ENCODE measurements around the gene AFM. TPM values are rescaled to one million over a fixed set of nuclear protein-coding genes. Genes with fewer than 3 reads are reported as not detected.
A peak's percentile ranks its signal among the peaks of the same experiment; 100 is the strongest.

AFM gene
- total and polyA plus RNA-seq, 2 donors from 2014 or later = 30.8 TPM; not detected in 1

GRCh38 chr4:73445383-73446335 lies 35.9 kb upstream of the AFM start:
- Histone ChIP-seq H3K4me3 (ENCODE audit: low read length in 3 of 3) (no peak overlapping the region), H3K27me3 (ENCODE audit: control insufficient read depth, insufficient read depth, low read length) (no peaks in the 10 kb centered on the region), H3K9me3 (ENCODE audit: control insufficient read depth in 2 of 3, insufficient read depth in 1 of 3, low read length in 3 of 3) (no peaks in the 10 kb centered on the region), H3K4me1 (ENCODE audit: control insufficient read depth in 2 of 3, insufficient read depth in 2 of 3, low read depth in 1 of 3, low read length in 3 of 3) (no peaks in the 10 kb centered on the region), H3K9ac (ENCODE audit: low read length in 3 of 3) (no peak overlapping the region), H3K36me3 (ENCODE audit: control insufficient read depth in 2 of 3, insufficient read depth in 3 of 3, low read length in 3 of 3) (no peaks in the 10 kb centered on the region), H3K27ac (ENCODE audit: low read depth in 2 of 2, low read length in 2 of 2) (no peak overlapping the region)
- no peak for TF ChIP-seq CTCF (IDR thresholded peaks at IDR 0.05; ENCODE audit: borderline replicate concordance, extremely low read depth, insufficient read depth)
- DNase-seq (no peak), FAIRE-seq (no peak)
- intact Hi-C loops (cut with DNase I) = no loop called here

GRCh38 chr4:73446336-73446938 lies 35.1 kb upstream of the AFM start:
- intact Hi-C loops (cut with DNase I) = no loop called here
- peak in 2 of 5 donors; percentile 29 to 51 for DNase-seq
- no peak overlapping the region for H3K9ac ChIP-seq (ENCODE audit: low read length in 3 of 3)
- H3K4me1 ChIP-seq (ENCODE audit: control insufficient read depth in 2 of 3, insufficient read depth in 2 of 3, low read depth in 1 of 3, low read length in 3 of 3) = no peaks in the 10 kb centered on the region
- H3K27ac ChIP-seq (ENCODE audit: low read depth in 2 of 2, low read length in 2 of 2) = no peak overlapping the region
- FAIRE-seq = peak; percentile 89
- no peaks in the 10 kb centered on the region for H3K27me3 ChIP-seq (ENCODE audit: control insufficient read depth, insufficient read depth, low read length)
- peak; percentile 53 for TF ChIP-seq CTCF (IDR thresholded peaks at IDR 0.05; ENCODE audit: borderline replicate concordance, extremely low read depth, insufficient read depth)
- H3K9me3 ChIP-seq (ENCODE audit: control insufficient read depth in 2 of 3, insufficient read depth in 1 of 3, low read length in 3 of 3) = no peaks in the 10 kb centered on the region
- no peaks in the 10 kb centered on the region for H3K36me3 ChIP-seq (ENCODE audit: control insufficient read depth in 2 of 3, insufficient read depth in 3 of 3, low read length in 3 of 3)
- H3K4me3 ChIP-seq (ENCODE audit: low read length in 3 of 3) = no peak overlapping the region

- Histone ChIP-seq H3K36me3 (ENCODE audit: control insufficient read depth in 2 of 3, insufficient read depth in 3 of 3, low read length in 3 of 3) (no peaks in the 10 kb centered on the region), H3K4me1 (ENCODE audit: control insufficient read depth in 2 of 3, insufficient read depth in 2 of 3, low read depth in 1 of 3, low read length in 3 of 3) (no peaks in the 10 kb centered on the region), H3K9me3 (ENCODE audit: control insufficient read depth in 2 of 3, insufficient read depth in 1 of 3, low read length in 3 of 3) (no peaks in the 10 kb centered on the region), H3K4me3 (ENCODE audit: low read length in 3 of 3) (no peak overlapping the region), H3K27me3 (ENCODE audit: control insufficient read depth, insufficient read depth, low read length) (no peaks in the 10 kb centered on the region), H3K9ac (ENCODE audit: low read length in 3 of 3) (no peak overlapping the region), H3K27ac (ENCODE audit: low read depth in 2 of 2, low read length in 2 of 2) (no peak overlapping the region)
- intact Hi-C loops (cut with DNase I) = no loop called here
- TF ChIP-seq CTCF (IDR thresholded peaks at IDR 0.05; ENCODE audit: borderline replicate concordance, extremely low read depth, insufficient read depth) = no peak
- FAIRE-seq (no peak), DNase-seq (no peak)
Observed at GRCh38 chr4:73447671-73448070, 33.9 kb upstream of the AFM start.
